Endothelial cell (in vitro differentiated cells): Measurements from ENCODE around the gene TMEM184A. TPM values are rescaled to one million over a fixed set of nuclear protein-coding genes. Genes with fewer than 3 reads are reported as not detected.

ENCODE experiments used
- DNase-seq: peaks from one replicate; pipeline ENCODE4 v3.0.0; 2021; ENCODE audit warnings: low spot score
- H3K27ac Mint-ChIP-seq: one replicate; pipeline ENCODE4 v1.8.0; 2021; ENCODE audit warnings: mixed read lengths, inconsistent platforms; ENCODE audit not compliant: unreplicated experiment
- H3K27me3 Mint-ChIP-seq: one replicate; pipeline ENCODE4 v1.8.0; 2021; ENCODE audit warnings: mild to moderate bottlenecking, moderate library complexity, mixed read lengths, inconsistent platforms; ENCODE audit not compliant: unreplicated experiment
- H3K36me3 Mint-ChIP-seq: one replicate; pipeline ENCODE4 v1.8.0; 2021; ENCODE audit warnings: mild to moderate bottlenecking, low read depth, mixed read lengths, inconsistent platforms; ENCODE audit not compliant: unreplicated experiment
- H3K4me1 Mint-ChIP-seq: one replicate; pipeline ENCODE4 v1.8.0; 2021; ENCODE audit warnings: mild to moderate bottlenecking, mixed read lengths, inconsistent platforms; ENCODE audit not compliant: unreplicated experiment
- H3K4me3 Mint-ChIP-seq: one replicate; pipeline ENCODE4 v1.8.0; 2021; ENCODE audit warnings: mild to moderate bottlenecking, mixed read lengths, inconsistent platforms; ENCODE audit not compliant: unreplicated experiment
- H3K9me3 Mint-ChIP-seq: one replicate; pipeline ENCODE4 v1.8.0; 2021; ENCODE audit warnings: mixed read lengths, inconsistent platforms; ENCODE audit not compliant: unreplicated experiment
- total RNA-seq: library from RNA; stranded (reverse); fragmentation: NEBNext Ultra II Directional; extraction: Animal tissue kit (Norgen Biotek cat#: 25700); gene quantifications from one replicate; pipeline ENCODE4 v1.2.1, GENCODE V29; 2021; ENCODE audit not compliant: unreplicated experiment
- TF ChIP-seq, protein P1 (sequence below): fragments of 200-600 bp; sonication (generic); IDR thresholded peaks from one replicate; pipeline ENCODE4 v1.5.0; 2021; ENCODE audit warnings: antibody characterized with exemption; ENCODE audit not compliant: unreplicated experiment

The TMEM184A gene
- total RNA-seq, 1 donor from 2014 or later, result 0.21 TPM

DNA sequence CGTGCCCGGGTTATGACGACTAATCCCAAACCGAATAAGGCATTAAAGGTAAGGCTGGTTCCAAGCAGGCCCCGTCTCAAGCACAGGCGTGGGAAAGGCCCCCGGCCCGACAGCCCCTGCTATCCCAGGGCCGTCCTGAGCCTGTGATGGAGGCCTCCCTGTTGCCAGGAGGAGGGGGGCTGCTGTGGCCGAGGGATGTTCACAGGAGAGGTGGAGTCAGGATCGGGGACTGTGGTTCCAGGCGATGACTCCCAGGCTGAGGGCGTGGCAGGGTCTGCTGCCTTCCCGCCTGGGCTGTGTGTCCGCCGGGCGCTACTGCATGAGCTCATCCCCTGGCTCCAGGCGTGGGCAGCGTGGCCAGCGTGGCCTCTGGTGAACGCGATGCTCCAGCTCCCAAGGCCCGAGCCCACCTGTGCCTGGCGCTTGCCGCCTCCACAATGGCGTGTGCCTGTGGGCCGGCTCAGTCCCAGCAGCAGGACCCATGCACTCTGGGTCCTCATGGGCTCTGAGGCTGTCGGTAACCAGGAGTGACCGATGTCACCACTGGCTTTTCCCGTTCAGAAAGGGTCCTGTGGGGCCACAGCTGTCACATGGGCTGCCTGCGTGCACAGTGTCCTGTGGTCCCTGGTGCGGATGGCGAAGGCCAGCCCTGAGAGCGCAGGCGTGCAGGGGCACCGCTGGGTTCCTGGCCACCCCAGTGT is 16.7 kb downstream of the TMEM184A start:
- Mint-ChIP-seq H3K27ac (no peak overlapping the region), H3K4me1 (peaks cover 2% of the 10 kb centered on the region), H3K4me3 (no peak overlapping the region), H3K27me3 (peaks cover 5% of the 10 kb centered on the region), H3K9me3 (no peaks in the 10 kb centered on the region), H3K36me3 (no peaks in the 10 kb centered on the region)
- TF ChIP-seq, protein P1, sequence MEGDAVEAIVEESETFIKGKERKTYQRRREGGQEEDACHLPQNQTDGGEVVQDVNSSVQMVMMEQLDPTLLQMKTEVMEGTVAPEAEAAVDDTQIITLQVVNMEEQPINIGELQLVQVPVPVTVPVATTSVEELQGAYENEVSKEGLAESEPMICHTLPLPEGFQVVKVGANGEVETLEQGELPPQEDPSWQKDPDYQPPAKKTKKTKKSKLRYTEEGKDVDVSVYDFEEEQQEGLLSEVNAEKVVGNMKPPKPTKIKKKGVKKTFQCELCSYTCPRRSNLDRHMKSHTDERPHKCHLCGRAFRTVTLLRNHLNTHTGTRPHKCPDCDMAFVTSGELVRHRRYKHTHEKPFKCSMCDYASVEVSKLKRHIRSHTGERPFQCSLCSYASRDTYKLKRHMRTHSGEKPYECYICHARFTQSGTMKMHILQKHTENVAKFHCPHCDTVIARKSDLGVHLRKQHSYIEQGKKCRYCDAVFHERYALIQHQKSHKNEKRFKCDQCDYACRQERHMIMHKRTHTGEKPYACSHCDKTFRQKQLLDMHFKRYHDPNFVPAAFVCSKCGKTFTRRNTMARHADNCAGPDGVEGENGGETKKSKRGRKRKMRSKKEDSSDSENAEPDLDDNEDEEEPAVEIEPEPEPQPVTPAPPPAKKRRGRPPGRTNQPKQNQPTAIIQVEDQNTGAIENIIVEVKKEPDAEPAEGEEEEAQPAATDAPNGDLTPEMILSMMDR, result no peak
- DNase-seq, result no peak

DNA sequence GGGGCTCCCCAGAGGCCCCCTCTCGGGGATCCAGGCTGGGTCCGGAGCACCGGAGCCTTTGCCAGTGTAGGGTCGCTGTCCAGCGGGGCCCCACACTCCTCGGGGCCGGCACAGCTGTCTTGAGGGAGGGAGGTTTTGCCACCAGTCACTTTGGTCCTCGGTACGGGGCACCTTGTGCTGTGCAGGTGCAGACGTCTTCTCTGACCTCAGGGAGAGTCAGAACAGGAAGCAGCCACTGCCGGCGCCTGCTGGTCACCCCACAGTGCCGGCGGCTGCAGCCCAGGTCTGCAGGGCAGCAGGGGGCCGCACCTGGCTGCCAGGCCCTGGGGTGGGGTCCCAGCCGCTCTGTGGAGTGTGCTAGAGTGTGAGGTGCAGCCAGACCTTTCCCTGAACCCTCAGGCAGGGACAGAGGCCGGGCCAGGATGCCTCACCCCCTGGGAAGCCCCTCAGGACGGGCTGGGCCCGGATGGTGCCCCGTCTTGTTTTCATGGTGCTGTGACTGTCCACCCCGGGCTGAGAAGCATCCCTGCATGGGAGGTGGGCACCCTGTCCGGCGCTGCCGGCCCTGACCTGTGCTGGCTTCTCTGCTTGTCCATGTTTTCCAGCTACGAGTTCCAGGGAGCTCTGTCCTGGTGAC is 17.3 kb downstream of the TMEM184A start:
- Mint-ChIP-seq H3K27me3 (peaks cover 5% of the 10 kb centered on the region), H3K4me1 (peaks cover 2% of the 10 kb centered on the region), H3K27ac (no peak overlapping the region), H3K9me3 (no peaks in the 10 kb centered on the region), H3K4me3 (no peak overlapping the region), H3K36me3 (no peaks in the 10 kb centered on the region)
- DNase-seq, result no peak
- TF ChIP-seq, protein P1, result no peak

DNA sequence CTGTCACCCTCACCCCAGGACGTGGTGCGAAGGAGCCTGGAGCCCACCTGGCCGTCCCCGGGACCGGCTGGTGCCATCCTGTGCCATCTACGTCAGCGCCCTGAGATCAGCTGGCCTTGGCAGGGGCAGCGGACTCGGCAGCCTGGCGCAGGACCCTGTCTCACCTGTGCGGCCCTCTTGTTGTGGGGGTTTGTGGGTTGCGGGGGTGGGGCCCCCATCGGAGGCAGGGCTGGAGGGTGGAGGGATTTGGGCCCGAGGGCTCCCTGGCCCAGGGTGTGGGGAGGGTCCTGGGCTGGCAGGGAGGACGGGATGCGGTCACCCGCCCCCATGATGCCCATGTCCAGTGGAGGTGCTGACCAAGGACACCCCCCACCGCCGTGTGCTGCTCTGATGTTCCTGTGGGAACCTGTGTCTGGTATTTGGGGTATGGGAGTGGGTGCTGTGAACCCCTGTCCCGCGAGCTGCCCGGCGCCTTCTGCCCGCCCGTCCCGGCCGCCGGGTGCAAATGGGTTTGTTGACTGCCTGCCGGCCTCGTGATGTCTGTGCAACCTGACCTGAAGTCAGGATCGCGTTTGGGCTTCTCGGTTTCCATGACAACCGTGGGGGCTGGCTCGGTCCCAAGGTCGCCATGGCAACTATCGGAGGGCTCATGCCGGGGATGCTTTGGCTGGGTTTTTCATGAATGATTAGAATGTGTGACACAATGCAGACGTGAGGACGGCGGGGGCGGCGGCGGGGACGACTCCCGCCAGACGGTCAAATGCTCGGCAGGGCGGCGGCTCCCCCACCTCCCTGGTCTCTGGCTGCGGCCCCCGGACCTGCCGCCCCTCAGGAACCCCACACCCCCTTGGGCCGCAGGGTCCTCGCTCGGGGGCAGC is 18.2 kb downstream of the TMEM184A start:
- peak; percentile 49 for DNase-seq
- Mint-ChIP-seq H3K27ac (peak overlapping the region; percentile 89), H3K36me3 (no peaks in the 10 kb centered on the region), H3K27me3 (peaks cover 5% of the 10 kb centered on the region), H3K4me3 (peak overlapping the region; percentile 71), H3K4me1 (peaks cover 2% of the 10 kb centered on the region), H3K9me3 (no peaks in the 10 kb centered on the region)
- TF ChIP-seq, protein P1, result no peak

DNA sequence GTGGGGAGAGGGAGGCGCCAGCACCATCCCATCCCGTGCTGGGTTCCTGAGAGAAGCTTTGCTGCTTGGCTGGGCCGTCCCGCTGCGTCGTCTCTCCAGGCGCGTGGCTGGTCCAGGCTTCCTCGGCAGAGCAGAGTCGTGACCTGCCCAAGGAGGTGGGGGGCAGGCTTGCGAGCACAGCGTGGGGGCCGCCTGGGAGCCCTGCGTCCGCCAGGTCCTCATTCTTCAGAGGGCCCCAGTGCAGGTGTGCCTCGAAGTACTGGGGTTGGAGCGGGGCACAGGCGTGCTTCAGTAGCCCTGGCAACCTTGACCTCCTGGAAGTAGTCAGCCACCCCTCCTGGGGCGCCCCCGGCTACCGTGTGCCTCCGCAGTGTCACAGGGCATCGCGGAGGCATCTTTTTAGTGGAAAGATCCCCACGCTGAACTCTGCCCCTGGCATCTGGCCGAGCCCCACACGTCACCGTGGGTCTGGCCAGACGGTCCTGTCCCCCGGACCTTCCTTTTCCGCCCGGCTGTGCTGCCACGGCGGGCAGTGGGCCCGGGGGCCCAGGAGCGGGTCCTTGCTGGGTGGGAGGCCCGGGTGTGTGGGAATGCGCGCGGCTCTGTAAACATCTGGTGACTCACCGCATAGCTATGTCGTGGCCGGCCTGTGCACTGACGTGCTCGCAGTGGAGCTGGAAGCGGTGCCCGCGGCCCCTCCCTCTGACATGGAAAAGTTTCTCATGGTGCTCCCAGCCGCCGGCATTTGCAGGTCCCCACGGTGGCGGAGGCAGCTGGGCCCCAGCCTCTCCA is 19.1 kb downstream of the TMEM184A start:
- Mint-ChIP-seq H3K36me3 (no peaks in the 10 kb centered on the region), H3K4me1 (peaks cover 2% of the 10 kb centered on the region), H3K4me3 (no peak overlapping the region), H3K27me3 (peaks cover 4% of the 10 kb centered on the region), H3K27ac (peak overlapping the region; percentile 80), H3K9me3 (no peaks in the 10 kb centered on the region)
- DNase-seq, result peak; percentile 64
- TF ChIP-seq, protein P1, result no peak
